Measurements from ENCODE around the gene DCDC2C.
"Not testable (repeated sequence)": the region's sequence is repeated elsewhere in the genome, so short reads cannot be mapped to it uniquely, and the experiment has no call there.

Gene DCDC2C

DNA sequence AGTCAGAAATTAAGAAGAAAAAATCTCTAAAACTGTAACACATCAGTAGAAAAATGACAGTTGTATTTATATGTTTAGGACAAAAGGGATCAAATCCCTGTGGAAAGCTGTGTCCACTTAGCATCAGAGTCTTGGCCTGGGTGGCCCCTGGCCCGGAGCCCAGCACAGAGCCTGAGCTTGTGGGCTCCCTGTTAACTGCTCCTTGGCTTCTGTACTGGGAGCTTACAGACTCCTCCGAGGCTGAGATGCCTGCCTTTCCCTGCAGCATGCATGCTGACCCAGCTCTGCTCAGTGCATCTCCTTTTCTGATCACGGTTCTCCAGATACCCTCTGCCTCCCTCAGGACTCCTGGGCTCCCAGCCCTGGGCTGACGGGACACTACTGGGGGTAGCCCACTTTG lies 98.1 kb downstream of the DCDC2C start:
- Histone ChIP-seq H3K36me3 (ENCODE audit: control insufficient read depth, insufficient read depth, low read length) (no peaks in the 10 kb centered on the region), H3K4me1 (ENCODE audit: control insufficient read depth, insufficient read depth, low read length) (no peaks in the 10 kb centered on the region), H3K9me3 (ENCODE audit: control insufficient read depth, low read length) (no peaks in the 10 kb centered on the region), H3K9ac (ENCODE audit: low read length) (no peak overlapping the region), H3K4me3 (ENCODE audit: low read length) (no peak overlapping the region), H3K27me3 (ENCODE audit: control insufficient read depth, insufficient read depth, low read length) (no peaks in the 10 kb centered on the region)

DNA sequence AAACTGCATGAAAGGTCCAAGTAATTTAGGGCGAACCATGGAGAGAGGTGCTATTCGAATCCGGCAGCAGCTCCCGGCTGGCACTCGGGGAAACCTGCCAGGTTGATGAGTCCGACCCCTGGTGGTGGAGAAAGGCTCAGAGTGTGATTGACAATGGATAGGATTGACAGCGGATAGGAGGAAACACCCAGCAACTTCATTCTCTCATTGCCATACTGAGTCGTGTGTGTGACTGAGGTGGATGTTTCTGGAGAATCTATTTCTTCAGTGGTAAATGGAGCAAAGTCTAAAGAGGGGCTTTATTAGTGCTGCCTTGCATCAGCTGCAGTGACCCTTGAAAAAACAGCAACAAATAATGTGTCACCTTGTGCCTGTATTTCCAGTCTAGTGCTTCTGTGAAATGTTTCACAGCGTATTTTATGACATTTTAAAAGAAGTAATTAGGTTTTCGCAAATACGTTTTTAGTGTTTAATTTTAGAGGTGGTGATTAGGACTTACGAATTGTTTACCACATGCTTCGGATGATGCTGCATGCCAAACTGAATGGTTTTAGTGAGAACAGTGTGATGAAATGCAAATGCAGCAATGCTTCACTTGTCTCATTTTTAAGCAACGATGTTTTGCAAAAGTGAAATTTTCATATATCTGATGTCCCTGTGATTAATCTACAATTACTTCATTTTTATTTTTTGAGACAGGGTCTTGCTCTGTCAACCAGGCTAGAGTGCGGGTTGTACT lies 102.0 kb downstream of the DCDC2C start:
- H3K4me1 ChIP-seq (ENCODE audit: control insufficient read depth, insufficient read depth, low read length), result no peaks in the 10 kb centered on the region
- no peak overlapping the region for H3K9ac ChIP-seq (ENCODE audit: low read length)
- no peak overlapping the region for H3K4me3 ChIP-seq (ENCODE audit: low read length)
- no peaks in the 10 kb centered on the region for H3K27me3 ChIP-seq (ENCODE audit: control insufficient read depth, insufficient read depth, low read length)
- H3K36me3 ChIP-seq (ENCODE audit: control insufficient read depth, insufficient read depth, low read length), result no peaks in the 10 kb centered on the region
- no peaks in the 10 kb centered on the region for H3K9me3 ChIP-seq (ENCODE audit: control insufficient read depth, low read length)

- H3K4me3 ChIP-seq (ENCODE audit: low read length), result no peak overlapping the region
- H3K4me1 ChIP-seq (ENCODE audit: control insufficient read depth, insufficient read depth, low read length), result no peaks in the 10 kb centered on the region
- no peaks in the 10 kb centered on the region for H3K9me3 ChIP-seq (ENCODE audit: control insufficient read depth, low read length)
- no peak overlapping the region for H3K9ac ChIP-seq (ENCODE audit: low read length)
- no peaks in the 10 kb centered on the region for H3K36me3 ChIP-seq (ENCODE audit: control insufficient read depth, insufficient read depth, low read length)
- no peaks in the 10 kb centered on the region for H3K27me3 ChIP-seq (ENCODE audit: control insufficient read depth, insufficient read depth, low read length)
These were observed 102.8 kb downstream of the DCDC2C start for GRCh38 chr2:3806168-3806567.

- H3K4me3 ChIP-seq (ENCODE audit: low read length), result no peak overlapping the region
- no peaks in the 10 kb centered on the region for H3K4me1 ChIP-seq (ENCODE audit: control insufficient read depth, insufficient read depth, low read length)
- H3K9ac ChIP-seq (ENCODE audit: low read length), result no peak overlapping the region
- H3K36me3 ChIP-seq (ENCODE audit: control insufficient read depth, insufficient read depth, low read length), result no peaks in the 10 kb centered on the region
- no peaks in the 10 kb centered on the region for H3K27me3 ChIP-seq (ENCODE audit: control insufficient read depth, insufficient read depth, low read length)
- no peaks in the 10 kb centered on the region for H3K9me3 ChIP-seq (ENCODE audit: control insufficient read depth, low read length)
These were observed 103.4 kb downstream of the DCDC2C start for GRCh38 chr2:3806730-3807129.

- Histone ChIP-seq H3K27me3 (ENCODE audit: control insufficient read depth, insufficient read depth, low read length) (no peaks in the 10 kb centered on the region), H3K9ac (ENCODE audit: low read length) (no peak overlapping the region), H3K4me1 (ENCODE audit: control insufficient read depth, insufficient read depth, low read length) (no peaks in the 10 kb centered on the region), H3K4me3 (ENCODE audit: low read length) (no peak overlapping the region), H3K36me3 (ENCODE audit: control insufficient read depth, insufficient read depth, low read length) (no peaks in the 10 kb centered on the region), H3K9me3 (ENCODE audit: control insufficient read depth, low read length) (no peaks in the 10 kb centered on the region)
These were observed 104.5 kb downstream of the DCDC2C start for GRCh38 chr2:3807853-3808252.

DNA sequence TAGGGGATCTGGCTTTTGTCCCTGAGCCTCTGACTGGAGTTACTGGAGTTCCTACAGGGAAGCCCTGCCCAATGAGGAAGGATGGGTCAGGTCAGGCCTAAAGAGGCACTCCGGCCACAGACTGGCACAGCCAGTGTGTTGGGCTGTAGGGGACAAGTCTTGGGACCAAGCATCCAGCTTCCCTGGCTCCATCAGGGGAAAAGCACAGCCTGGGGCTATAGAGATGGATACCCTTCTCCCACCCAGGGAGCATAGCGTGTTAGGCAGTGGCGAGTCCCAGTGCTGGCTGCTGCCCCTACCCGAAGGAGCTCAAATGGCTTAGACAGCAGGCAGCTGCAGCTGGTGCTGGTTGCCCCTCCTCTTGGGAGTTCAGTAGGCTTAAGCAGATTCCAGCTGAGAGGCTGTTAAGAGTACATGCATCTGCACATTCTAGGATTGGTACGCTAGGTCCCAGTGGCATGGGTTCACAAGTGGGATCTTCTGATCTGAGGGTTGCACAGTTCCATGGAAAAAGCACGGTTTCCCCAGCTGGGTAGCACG lies 111.4 kb downstream of the DCDC2C start:
- no peaks in the 10 kb centered on the region for H3K9me3 ChIP-seq (ENCODE audit: control insufficient read depth, low read length)
- H3K9ac ChIP-seq (ENCODE audit: low read length), result no peak overlapping the region

DNA sequence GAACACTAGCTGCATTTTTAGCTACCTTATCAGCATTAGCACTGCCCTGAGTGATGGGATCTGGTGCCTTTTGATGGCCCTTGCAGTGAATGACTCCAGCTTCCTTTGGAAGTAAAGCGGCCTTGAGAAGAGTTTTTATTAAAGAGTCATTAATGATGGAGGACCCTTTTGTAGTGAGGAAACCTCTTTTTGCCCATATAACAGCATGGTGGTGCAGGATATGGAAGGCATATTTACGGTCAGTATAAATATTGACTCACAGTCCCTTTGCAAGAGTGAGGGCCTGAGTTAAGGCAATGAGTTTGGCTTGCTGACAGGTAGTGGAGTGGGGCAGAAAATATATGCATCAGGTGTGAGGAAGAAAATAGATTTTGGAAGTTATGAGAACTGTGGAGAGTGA lies 113.8 kb downstream of the DCDC2C start:
- H3K36me3 ChIP-seq (ENCODE audit: control insufficient read depth, insufficient read depth, low read length); H3K9me3 ChIP-seq (ENCODE audit: control insufficient read depth, low read length); H3K4me1 ChIP-seq (ENCODE audit: control insufficient read depth, insufficient read depth, low read length); H3K9ac ChIP-seq (ENCODE audit: low read length); H3K27me3 ChIP-seq (ENCODE audit: control insufficient read depth, insufficient read depth, low read length); H3K4me3 ChIP-seq (ENCODE audit: low read length): not testable (repeated sequence)

More for the DNA sequence above, 111.4 kb downstream of the DCDC2C start:
- H3K4me1 ChIP-seq (ENCODE audit: control insufficient read depth, insufficient read depth, low read length), result no peaks in the 10 kb centered on the region
- no peaks in the 10 kb centered on the region for H3K36me3 ChIP-seq (ENCODE audit: control insufficient read depth, insufficient read depth, low read length)
- no peak overlapping the region for H3K4me3 ChIP-seq (ENCODE audit: low read length)
- no peaks in the 10 kb centered on the region for H3K27me3 ChIP-seq (ENCODE audit: control insufficient read depth, insufficient read depth, low read length)

GRCh38 chr2:3823748-3824147 lies 120.4 kb downstream of the DCDC2C start:
- Histone ChIP-seq H3K27me3 (ENCODE audit: control insufficient read depth, insufficient read depth, low read length) (no peaks in the 10 kb centered on the region), H3K9ac (ENCODE audit: low read length) (no peak overlapping the region), H3K4me1 (ENCODE audit: control insufficient read depth, insufficient read depth, low read length) (no peaks in the 10 kb centered on the region), H3K36me3 (ENCODE audit: control insufficient read depth, insufficient read depth, low read length) (no peaks in the 10 kb centered on the region), H3K4me3 (ENCODE audit: low read length) (no peak overlapping the region), H3K9me3 (ENCODE audit: control insufficient read depth, low read length) (no peaks in the 10 kb centered on the region)

DNA sequence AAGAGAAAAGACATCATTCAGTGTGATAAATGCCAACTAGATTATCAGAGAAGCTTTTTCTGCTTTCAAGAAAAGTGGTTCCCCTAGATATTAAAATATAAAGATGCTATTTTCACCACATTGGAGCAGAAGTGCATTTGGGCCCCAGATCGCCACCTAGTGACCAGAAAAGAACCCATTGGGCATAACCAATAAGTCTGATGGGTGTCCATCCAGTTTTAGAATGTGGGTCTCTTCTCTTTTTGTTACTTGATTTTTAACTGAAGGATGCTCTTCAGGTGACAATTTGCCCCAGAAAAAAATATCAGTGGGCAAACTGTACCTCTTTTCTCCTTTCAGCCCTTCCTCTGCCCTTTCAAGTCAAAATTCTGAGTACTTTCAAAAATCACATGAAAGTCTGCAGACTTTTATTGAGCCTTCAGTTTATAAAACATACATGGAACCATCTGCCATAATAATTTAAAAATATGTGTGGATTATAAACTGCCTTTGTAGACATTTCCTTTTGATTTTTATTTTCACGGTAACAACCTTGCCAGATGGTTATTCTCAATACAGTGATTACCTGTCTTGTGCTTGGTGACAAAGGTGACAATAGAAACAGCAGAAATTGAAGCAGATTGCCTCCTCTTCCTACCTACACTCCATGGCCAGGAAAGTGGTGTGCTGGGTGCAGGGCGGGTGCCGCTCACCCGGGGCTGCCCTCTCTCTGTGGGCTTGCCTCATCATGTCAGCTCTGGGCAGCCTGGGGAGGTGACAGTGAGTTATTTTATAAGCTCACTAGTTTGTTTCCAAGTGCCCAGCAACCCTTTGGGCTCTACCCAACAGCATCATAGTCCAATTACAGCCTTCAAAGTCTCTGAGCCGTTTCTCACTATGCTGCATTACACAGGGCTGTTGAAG lies 124.5 kb downstream of the DCDC2C start:
- Histone ChIP-seq H3K27me3 (ENCODE audit: control insufficient read depth, insufficient read depth, low read length) (no peaks in the 10 kb centered on the region), H3K9me3 (ENCODE audit: control insufficient read depth, low read length) (no peaks in the 10 kb centered on the region), H3K36me3 (ENCODE audit: control insufficient read depth, insufficient read depth, low read length) (no peaks in the 10 kb centered on the region), H3K9ac (ENCODE audit: low read length) (no peak overlapping the region), H3K4me1 (ENCODE audit: control insufficient read depth, insufficient read depth, low read length) (no peaks in the 10 kb centered on the region), H3K4me3 (ENCODE audit: low read length) (no peak overlapping the region)

- Histone ChIP-seq H3K9me3 (ENCODE audit: control insufficient read depth, low read length) (no peaks in the 10 kb centered on the region), H3K9ac (ENCODE audit: low read length) (no peak overlapping the region), H3K36me3 (ENCODE audit: control insufficient read depth, insufficient read depth, low read length) (no peaks in the 10 kb centered on the region), H3K4me3 (ENCODE audit: low read length) (no peak overlapping the region), H3K4me1 (ENCODE audit: control insufficient read depth, insufficient read depth, low read length) (no peaks in the 10 kb centered on the region), H3K27me3 (ENCODE audit: control insufficient read depth, insufficient read depth, low read length) (no peaks in the 10 kb centered on the region)
These were observed 127.4 kb downstream of the DCDC2C start for GRCh38 chr2:3830796-3831195.

DNA sequence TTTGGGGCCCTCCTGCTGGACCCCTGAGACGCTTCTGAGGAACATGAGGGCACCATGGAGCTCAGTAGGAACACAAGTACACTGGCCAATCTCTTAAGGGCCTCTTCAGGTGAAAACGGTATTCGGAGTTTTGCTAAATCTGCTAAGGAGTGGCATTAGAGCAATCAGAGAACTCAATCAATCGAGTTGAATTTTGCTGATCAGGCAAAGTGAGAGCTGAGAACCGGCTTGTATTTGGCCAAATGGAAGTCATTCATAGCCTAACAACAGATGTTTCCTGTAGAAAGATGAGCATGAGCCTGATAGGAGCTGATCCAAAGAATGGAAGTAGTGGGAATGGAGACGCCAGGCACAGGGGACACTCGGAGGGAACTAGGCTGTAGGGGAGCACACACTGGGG lies 133.7 kb downstream of the DCDC2C start:
- H3K27me3 ChIP-seq (ENCODE audit: control insufficient read depth, insufficient read depth, low read length), result no peaks in the 10 kb centered on the region
- H3K9ac ChIP-seq (ENCODE audit: low read length), result no peak overlapping the region
- no peaks in the 10 kb centered on the region for H3K9me3 ChIP-seq (ENCODE audit: control insufficient read depth, low read length)
- H3K36me3 ChIP-seq (ENCODE audit: control insufficient read depth, insufficient read depth, low read length), result no peaks in the 10 kb centered on the region
- no peaks in the 10 kb centered on the region for H3K4me1 ChIP-seq (ENCODE audit: control insufficient read depth, insufficient read depth, low read length)
- no peak overlapping the region for H3K4me3 ChIP-seq (ENCODE audit: low read length)

DNA sequence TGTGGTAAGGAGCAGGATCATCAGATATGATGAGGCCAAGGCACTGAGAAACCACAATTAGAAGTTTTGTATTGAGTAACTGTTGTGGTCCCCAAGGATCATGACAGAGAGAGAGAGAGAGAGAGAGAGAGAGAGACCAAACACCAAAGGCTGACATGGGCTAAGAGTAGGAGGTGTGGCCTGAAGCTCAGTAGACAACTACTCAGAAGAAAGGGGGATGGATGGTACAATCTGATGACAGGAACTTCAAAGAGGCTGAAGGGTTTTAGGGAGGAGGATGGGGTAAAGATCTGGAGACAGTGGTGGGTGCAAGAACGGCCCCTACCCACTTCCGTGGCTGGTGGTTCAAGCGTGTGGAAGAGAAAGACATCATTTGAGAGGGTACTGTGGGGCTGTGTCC lies 135.0 kb downstream of the DCDC2C start:
- no peaks in the 10 kb centered on the region for H3K27me3 ChIP-seq (ENCODE audit: control insufficient read depth, insufficient read depth, low read length)
- no peaks in the 10 kb centered on the region for H3K9me3 ChIP-seq (ENCODE audit: control insufficient read depth, low read length)
- no peak overlapping the region for H3K4me3 ChIP-seq (ENCODE audit: low read length)
- H3K36me3 ChIP-seq (ENCODE audit: control insufficient read depth, insufficient read depth, low read length), result no peaks in the 10 kb centered on the region
- no peak overlapping the region for H3K9ac ChIP-seq (ENCODE audit: low read length)
- H3K4me1 ChIP-seq (ENCODE audit: control insufficient read depth, insufficient read depth, low read length), result no peaks in the 10 kb centered on the region

Data from mucosa of stomach (tissue), 1 donor.